Endothelial cell (in vitro differentiated cells): ENCODE measurements around the gene NRCAM. TPM values are rescaled to one million over a fixed set of nuclear protein-coding genes. Genes with fewer than 3 reads are reported as not detected.

ENCODE experiments used
- DNase-seq: peaks from one replicate; pipeline ENCODE4 v3.0.0; 2021; ENCODE audit warnings: low spot score
- H3K27ac Mint-ChIP-seq: one replicate; pipeline ENCODE4 v1.8.0; 2021; ENCODE audit warnings: mixed read lengths, inconsistent platforms; ENCODE audit not compliant: unreplicated experiment
- H3K27me3 Mint-ChIP-seq: one replicate; pipeline ENCODE4 v1.8.0; 2021; ENCODE audit warnings: mild to moderate bottlenecking, moderate library complexity, mixed read lengths, inconsistent platforms; ENCODE audit not compliant: unreplicated experiment
- H3K36me3 Mint-ChIP-seq: one replicate; pipeline ENCODE4 v1.8.0; 2021; ENCODE audit warnings: mild to moderate bottlenecking, low read depth, mixed read lengths, inconsistent platforms; ENCODE audit not compliant: unreplicated experiment
- H3K4me1 Mint-ChIP-seq: one replicate; pipeline ENCODE4 v1.8.0; 2021; ENCODE audit warnings: mild to moderate bottlenecking, mixed read lengths, inconsistent platforms; ENCODE audit not compliant: unreplicated experiment
- H3K4me3 Mint-ChIP-seq: one replicate; pipeline ENCODE4 v1.8.0; 2021; ENCODE audit warnings: mild to moderate bottlenecking, mixed read lengths, inconsistent platforms; ENCODE audit not compliant: unreplicated experiment
- H3K9me3 Mint-ChIP-seq: one replicate; pipeline ENCODE4 v1.8.0; 2021; ENCODE audit warnings: mixed read lengths, inconsistent platforms; ENCODE audit not compliant: unreplicated experiment
- total RNA-seq: library from RNA; stranded (reverse); fragmentation: NEBNext Ultra II Directional; extraction: Animal tissue kit (Norgen Biotek cat#: 25700); gene quantifications from one replicate; pipeline ENCODE4 v1.2.1, GENCODE V29; 2021; ENCODE audit not compliant: unreplicated experiment
- TF ChIP-seq, protein P1 (sequence below): fragments of 200-600 bp; sonication (generic); IDR thresholded peaks from one replicate; pipeline ENCODE4 v1.5.0; 2021; ENCODE audit warnings: antibody characterized with exemption; ENCODE audit not compliant: unreplicated experiment

The NRCAM gene
- total RNA-seq, 1 donor from 2014 or later: 2.2 TPM

DNA sequence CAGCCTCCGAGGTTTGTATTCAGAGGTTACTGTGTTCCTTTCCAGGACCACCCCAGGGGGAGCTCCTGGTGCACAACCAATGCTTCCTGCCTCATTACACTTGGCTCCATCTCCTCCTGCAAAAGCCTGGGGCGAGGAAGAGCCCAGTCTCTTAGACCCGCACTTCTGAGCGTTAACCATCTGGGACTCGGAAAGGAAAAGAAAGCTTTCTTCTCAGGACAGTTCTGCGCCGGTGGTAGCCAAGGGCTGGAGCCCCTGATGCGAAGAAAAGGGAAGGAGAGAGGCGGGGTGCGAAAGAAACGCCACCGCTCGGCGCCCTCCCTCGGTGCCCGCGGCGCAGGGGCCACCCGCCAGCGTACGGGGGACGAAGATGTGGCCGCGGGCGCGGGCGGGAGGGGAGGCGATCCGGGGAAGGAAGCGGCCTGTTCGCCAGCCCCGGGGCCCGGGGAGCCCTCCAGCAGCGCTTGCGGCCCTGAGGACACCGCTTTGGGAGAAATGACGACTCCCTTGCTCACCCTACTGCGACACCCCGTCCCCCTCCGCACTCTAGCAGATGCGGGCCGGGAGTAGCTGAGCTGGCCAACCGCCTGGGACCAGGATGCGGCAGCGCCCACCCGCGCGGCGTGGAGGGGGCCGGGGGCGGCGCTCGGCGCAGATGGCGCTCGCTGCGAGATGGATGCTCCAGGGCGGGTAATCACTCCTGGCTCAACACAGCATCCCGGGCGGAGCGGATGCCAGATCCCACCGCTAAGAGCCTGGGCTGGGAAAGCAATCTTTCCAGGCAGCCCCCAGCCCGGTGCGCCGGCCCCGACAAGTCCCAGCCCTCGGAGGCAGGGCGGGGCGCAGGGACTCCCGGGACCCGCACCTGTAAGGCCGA is 1.3 kb downstream of the NRCAM start:
- Mint-ChIP-seq H3K4me3 (peak overlapping the region; percentile 89), H3K9me3 (no peaks in the 10 kb centered on the region), H3K27ac (no peak overlapping the region), H3K4me1 (peaks cover 9% of the 10 kb centered on the region), H3K36me3 (peaks cover 3% of the 10 kb centered on the region), H3K27me3 (peaks cover 19% of the 10 kb centered on the region)
- DNase-seq: peak; percentile 23
- TF ChIP-seq, protein P1, sequence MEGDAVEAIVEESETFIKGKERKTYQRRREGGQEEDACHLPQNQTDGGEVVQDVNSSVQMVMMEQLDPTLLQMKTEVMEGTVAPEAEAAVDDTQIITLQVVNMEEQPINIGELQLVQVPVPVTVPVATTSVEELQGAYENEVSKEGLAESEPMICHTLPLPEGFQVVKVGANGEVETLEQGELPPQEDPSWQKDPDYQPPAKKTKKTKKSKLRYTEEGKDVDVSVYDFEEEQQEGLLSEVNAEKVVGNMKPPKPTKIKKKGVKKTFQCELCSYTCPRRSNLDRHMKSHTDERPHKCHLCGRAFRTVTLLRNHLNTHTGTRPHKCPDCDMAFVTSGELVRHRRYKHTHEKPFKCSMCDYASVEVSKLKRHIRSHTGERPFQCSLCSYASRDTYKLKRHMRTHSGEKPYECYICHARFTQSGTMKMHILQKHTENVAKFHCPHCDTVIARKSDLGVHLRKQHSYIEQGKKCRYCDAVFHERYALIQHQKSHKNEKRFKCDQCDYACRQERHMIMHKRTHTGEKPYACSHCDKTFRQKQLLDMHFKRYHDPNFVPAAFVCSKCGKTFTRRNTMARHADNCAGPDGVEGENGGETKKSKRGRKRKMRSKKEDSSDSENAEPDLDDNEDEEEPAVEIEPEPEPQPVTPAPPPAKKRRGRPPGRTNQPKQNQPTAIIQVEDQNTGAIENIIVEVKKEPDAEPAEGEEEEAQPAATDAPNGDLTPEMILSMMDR: no peak

DNA sequence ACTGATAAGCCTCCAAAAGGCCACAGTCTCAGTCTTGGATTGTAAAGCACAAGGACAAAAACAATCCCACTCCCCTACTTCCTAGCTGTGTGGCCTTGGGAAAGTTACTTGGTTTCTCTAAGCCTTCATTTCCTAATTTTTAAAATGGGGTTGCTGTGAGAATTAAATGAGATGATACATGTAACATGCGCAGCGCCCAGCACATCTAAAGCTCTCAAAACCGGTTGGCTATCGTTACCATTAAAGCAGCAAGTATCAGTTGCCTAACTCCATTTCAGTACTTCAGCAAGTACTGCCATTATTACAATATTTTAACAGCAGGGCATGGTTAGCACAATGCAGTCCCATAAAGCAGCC is 1.9 kb downstream of the NRCAM start:
- TF ChIP-seq, protein P1: no peak
- no peak overlapping the region for H3K27ac Mint-ChIP-seq
- peaks cover 19% of the 10 kb centered on the region for H3K27me3 Mint-ChIP-seq
- H3K9me3 Mint-ChIP-seq: no peaks in the 10 kb centered on the region
- H3K4me1 Mint-ChIP-seq: peaks cover 9% of the 10 kb centered on the region
- H3K4me3 Mint-ChIP-seq: peak overlapping the region; percentile 89
- DNase-seq: no peak
- H3K36me3 Mint-ChIP-seq: peaks cover 3% of the 10 kb centered on the region

DNA sequence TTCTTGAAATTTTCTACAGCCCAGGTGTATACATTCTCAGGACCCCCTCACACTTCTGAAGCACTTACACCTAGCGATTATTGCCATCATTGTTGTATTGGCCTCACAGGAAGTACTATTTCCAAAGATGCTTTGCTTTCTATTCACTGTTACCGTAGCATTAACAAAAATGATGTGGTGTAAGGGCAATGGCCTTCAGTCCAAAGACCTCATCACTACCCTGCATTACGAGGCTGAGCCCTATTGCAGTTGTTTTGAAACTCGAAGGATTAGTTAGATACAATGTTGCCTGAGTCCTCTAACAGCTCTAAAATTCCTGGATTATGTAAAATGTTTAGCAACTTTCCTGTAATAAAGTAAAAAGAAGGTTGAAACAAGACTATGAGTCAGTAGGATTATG is 2.9 kb downstream of the NRCAM start:
- no peaks in the 10 kb centered on the region for H3K9me3 Mint-ChIP-seq
- H3K27ac Mint-ChIP-seq: no peak overlapping the region
- H3K27me3 Mint-ChIP-seq: peaks cover 19% of the 10 kb centered on the region
- TF ChIP-seq, protein P1: no peak
- peaks cover 9% of the 10 kb centered on the region for H3K4me1 Mint-ChIP-seq
- no peak overlapping the region for H3K4me3 Mint-ChIP-seq
- peaks cover 3% of the 10 kb centered on the region for H3K36me3 Mint-ChIP-seq
- no peak for DNase-seq

DNA sequence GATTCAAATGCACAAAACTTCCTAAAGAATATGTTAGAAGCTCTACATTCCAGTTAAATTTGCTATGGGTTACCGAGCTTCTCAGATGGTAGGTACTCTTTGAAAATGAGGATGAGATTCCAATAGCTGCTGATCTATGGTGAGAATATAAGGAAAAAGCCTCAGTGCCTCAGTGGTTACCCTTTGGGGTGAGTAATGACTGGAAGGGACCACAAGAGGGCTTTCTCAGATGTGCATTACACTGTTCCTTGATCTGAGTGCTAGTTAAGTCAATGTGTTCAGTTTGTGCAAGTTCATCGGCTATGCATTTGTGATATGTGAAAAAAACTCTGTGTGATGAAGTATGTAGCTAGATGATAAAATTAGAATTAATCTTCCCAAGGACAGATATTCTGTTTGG is 3.5 kb downstream of the NRCAM start:
- peaks cover 3% of the 10 kb centered on the region for H3K36me3 Mint-ChIP-seq
- H3K4me1 Mint-ChIP-seq: peaks cover 9% of the 10 kb centered on the region
- TF ChIP-seq, protein P1: no peak
- H3K27me3 Mint-ChIP-seq: peaks cover 15% of the 10 kb centered on the region
- H3K27ac Mint-ChIP-seq: no peak overlapping the region
- no peaks in the 10 kb centered on the region for H3K9me3 Mint-ChIP-seq
- H3K4me3 Mint-ChIP-seq: no peak overlapping the region
- no peak for DNase-seq

DNA sequence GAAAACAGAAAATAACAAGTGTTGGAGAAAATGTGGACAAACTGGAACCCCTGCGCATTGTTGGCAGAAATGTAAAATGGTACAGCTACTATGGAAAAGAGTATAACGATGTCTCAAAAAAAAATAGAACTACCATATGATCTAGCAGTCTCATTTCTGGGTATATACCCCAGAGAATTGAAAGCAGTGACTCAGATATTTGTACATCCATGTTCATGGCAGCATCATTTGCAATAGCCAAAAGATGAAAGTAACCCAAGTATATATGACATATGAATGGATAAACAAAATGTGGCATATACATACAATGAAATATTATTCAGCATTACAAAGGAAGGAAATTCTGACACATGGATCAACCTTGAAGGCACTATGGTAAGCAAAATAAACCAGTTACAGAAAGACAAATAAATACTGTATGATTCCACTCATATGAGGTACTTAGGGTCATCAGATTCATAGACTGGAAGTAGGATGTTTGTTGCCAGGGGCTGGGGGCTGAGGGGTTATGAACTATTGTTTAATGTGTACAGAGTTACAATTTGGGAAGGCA is 4.9 kb downstream of the NRCAM start:
- Mint-ChIP-seq H3K9me3 (no peaks in the 10 kb centered on the region), H3K27me3 (peaks cover 4% of the 10 kb centered on the region)

More for the DNA sequence above, 4.9 kb downstream of the NRCAM start:
- no peak overlapping the region for H3K27ac Mint-ChIP-seq
- TF ChIP-seq, protein P1: no peak
- peaks cover 2% of the 10 kb centered on the region for H3K4me1 Mint-ChIP-seq
- no peak overlapping the region for H3K4me3 Mint-ChIP-seq
- no peak for DNase-seq
- H3K36me3 Mint-ChIP-seq: no peaks in the 10 kb centered on the region
